Pancreas (tissue), 10 donors: ENCODE results near the gene IREB2. TPM values are rescaled to one million over a fixed set of nuclear protein-coding genes. Genes with fewer than 3 reads are reported as not detected.

Source experiments
- ATAC-seq, 4 donors: fragments of 200-7000 bp; cut with Tn5 transposase; one replicate each; pipeline versions ENCODE4 v1.8.0 to v1.9.1; 2020; ENCODE audit warnings: mild to moderate bottlenecking in 4 of 4, moderate library complexity in 4 of 4
- DNase-seq, 6 donors: peaks; one replicate each; pipeline ENCODE4 v3.0.0-alpha.2; 2020
- FAIRE-seq: peaks from 2 replicates; lab custom pipeline; 2012; peaks lifted over from hg19 to GRCh38; lab: Jason Lieb, UNC
- H3K27ac ChIP-seq, 4 donors: fragments of 200-600 bp; sonication (generic); 1 replicate in 3 of 4; 2 replicates in 1 of 4; pipeline versions ENCODE4 v1.5.0 to v1.8.0; 2020
- H3K27me3 ChIP-seq, 4 donors: fragments of 200-600 bp; one replicate each; pipeline ENCODE4 v1.8.0; 2021
- H3K36me3 ChIP-seq, 3 donors: fragments of 200-600 bp; sonication (generic) in 1 of 3; one replicate each; pipeline versions ENCODE4 v1.5.0 to v1.8.0; 2020 to 2021
- H3K4me1 ChIP-seq, 3 donors: fragments of 200-600 bp; one replicate each; pipeline ENCODE4 v1.8.0; 2021
- H3K4me3 ChIP-seq, 4 donors: fragments of 200-600 bp; sonication (generic) in 2 of 4; one replicate each; pipeline versions ENCODE4 v1.5.0 to v1.8.0; 2020 to 2021
- H3K9me3 ChIP-seq, 4 donors: fragments of 200-600 bp; one replicate each; pipeline ENCODE4 v1.8.0; 2021
- WGBS, 2 donors: extraction: QIAGEN DNeasy Blood & Tissue Kit; methylation state at CpG; one replicate each; pipeline ENCODE4 v1.1.7; 2013; 5-methylcytosine and 5-hydroxymethylcytosine counted together
- intact Hi-C, 3 donors: fragments of 100-400 bp; cut with DNase I; formaldehyde crosslinking; loops; one replicate each; pipeline versions ENCODE4 v1.11.1 to v1.14.2; 2022
- polyA plus RNA-seq, 2 donors: library from polyadenylated mRNA; stranded (reverse); fragments of 200-250 nt; gene quantifications; one replicate each; pipeline ENCODE4 v1.2.3, GENCODE V29; 2013
- total RNA-seq, 6 donors: library from RNA; stranded (reverse); fragmentation: NEBNext Ultra II Directional in 4 of 6; extraction: Animal tissue kit (Norgen Biotek cat#: 25700) in 4 of 6; gene quantifications; one replicate each; pipeline versions ENCODE4 v1.2.1 to v1.2.4, GENCODE V29; 2021 to 2023
- TF ChIP-seq, protein P1 (sequence below), 4 donors: fragments of 200-600 bp; sonication (generic) in 3 of 4; IDR thresholded peaks; one replicate each; pipeline versions ENCODE4 v1.5.0 to v1.8.0; 2021; ENCODE audit warnings: antibody characterized with exemption in 4 of 4
- donor health status: healthy with polysubstance abuse.
- donor health status: DM: no; HTN: no; CAD: no; lungs with moderate emphysema.
- donor health status: DM: no; HTN: no; CAD: no.
- donor health status: control.
- donor health status: control.
- donor health status: Bipolar disorder and iron deficiency.
- donor health status: DM: yes; HTN: yes; CAD: no.
- donor health status: DM: no; HTN: no; CAD: no.
- donor health status: DM: no; HTN: no; CAD: no.
- donor health status: DM: yes; HTN: yes; CAD: no.

The IREB2 gene
- total RNA-seq: 10 to 100 TPM; 18.2 to 34.0 (median 22.3) TPM
- polyA plus RNA-seq: 1 to 10 TPM; 5.7 to 7.8 TPM

DNA sequence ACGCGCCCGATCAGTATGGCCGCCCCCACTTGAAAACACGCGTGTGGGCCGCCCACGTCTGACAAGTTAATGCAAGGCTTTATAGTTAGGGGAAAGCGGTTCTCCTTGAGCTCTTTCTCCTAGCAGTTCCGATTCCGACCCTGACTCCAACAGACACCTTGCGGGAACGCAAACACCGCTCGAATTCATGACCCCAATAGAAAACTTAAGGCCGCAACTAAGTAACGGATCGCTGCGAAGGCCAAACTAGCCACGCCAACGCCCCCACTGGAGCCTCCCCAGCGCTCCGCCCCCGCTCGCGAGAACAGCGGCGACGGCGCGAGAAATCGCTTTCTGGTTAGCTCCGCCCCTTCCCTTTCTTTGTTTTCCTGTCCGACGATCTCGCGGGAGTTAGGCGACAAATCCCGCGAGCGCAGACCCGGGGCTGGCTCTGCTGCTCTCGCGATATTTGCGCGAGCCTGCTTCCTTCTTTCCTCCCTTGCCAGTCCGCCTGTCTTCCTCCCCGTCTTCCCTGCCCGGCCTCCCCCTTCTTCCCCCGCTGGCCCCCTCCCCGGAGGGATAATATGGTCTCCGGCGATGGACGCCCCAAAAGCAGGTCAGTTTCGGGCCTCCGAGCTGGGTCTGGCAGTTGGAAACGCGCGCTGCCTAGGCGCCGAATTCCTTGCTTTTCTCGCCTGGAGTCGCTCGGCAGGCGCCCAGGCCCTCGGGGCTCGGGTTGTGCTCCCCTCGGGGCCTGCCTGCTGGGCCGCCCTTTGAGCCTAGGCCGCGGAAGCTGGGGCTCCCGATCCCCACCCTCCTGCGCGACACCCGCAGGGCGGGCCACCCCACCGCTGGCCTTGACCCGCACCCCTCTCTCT, at the start of gene IREB2:
TSS of gene IREB2 (plus strand) at position 455 of the 857 bp plus-strand sequence. CDS start at position 577, 122 bp downstream.
- peak within 1 kb of the TSS; percentile 78 to 98 (median 96) for H3K4me3 ChIP-seq
- intact Hi-C loops: no loop called here
- DNase-seq (peak; percentile 96 to 99 (median 97)), FAIRE-seq (peak; percentile 61), ATAC-seq (peak; percentile 94 to 98 (median 96))
- peaks cover 0 to 3% (median 0%) of the 10 kb centered on the region in 3 donors for H3K36me3 ChIP-seq
- peak within 1 kb of the TSS; percentile 65 to 88 (median 76) for H3K27ac ChIP-seq
- TF ChIP-seq, protein P1, sequence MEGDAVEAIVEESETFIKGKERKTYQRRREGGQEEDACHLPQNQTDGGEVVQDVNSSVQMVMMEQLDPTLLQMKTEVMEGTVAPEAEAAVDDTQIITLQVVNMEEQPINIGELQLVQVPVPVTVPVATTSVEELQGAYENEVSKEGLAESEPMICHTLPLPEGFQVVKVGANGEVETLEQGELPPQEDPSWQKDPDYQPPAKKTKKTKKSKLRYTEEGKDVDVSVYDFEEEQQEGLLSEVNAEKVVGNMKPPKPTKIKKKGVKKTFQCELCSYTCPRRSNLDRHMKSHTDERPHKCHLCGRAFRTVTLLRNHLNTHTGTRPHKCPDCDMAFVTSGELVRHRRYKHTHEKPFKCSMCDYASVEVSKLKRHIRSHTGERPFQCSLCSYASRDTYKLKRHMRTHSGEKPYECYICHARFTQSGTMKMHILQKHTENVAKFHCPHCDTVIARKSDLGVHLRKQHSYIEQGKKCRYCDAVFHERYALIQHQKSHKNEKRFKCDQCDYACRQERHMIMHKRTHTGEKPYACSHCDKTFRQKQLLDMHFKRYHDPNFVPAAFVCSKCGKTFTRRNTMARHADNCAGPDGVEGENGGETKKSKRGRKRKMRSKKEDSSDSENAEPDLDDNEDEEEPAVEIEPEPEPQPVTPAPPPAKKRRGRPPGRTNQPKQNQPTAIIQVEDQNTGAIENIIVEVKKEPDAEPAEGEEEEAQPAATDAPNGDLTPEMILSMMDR (IDR thresholded peaks at IDR 0.05): no peak
- H3K27me3 ChIP-seq: no peaks in the 10 kb centered on the region
- peaks cover 18 to 35% (median 32%) of the 10 kb centered on the region in 3 donors for H3K4me1 ChIP-seq
- H3K9me3 ChIP-seq: no peaks in the 10 kb centered on the region
- WGBS, 2 donors: 1% methylated on average over 72 to 78 of the region's 78 CpGs

- ATAC-seq (no peak), DNase-seq (no peak), FAIRE-seq (no peak)
- TF ChIP-seq, protein P1 (IDR thresholded peaks at IDR 0.05): no peak
- Histone ChIP-seq H3K9me3 (no peaks in the 10 kb centered on the region), H3K4me3 (no peak overlapping the region), H3K4me1 (no peaks in the 10 kb centered on the region), H3K36me3 (no peaks in the 10 kb centered on the region), H3K27me3 (no peaks in the 10 kb centered on the region), H3K27ac (no peak overlapping the region)
- 63 to 71% methylated on average over 12 of the region's 12 CpGs for WGBS, 2 donors
- intact Hi-C loops: no loop called here
Measured at GRCh38 chr15:78388865-78389264, 49.2 kb upstream of the IREB2 start.

- no peak for DNase-seq
- Histone ChIP-seq H3K4me3 (no peak overlapping the region), H3K27ac (no peak overlapping the region), H3K27me3 (no peaks in the 10 kb centered on the region), H3K36me3 (no peaks in the 10 kb centered on the region), H3K4me1 (no peaks in the 10 kb centered on the region), H3K9me3 (no peaks in the 10 kb centered on the region)
- TF ChIP-seq, protein P1 (IDR thresholded peaks at IDR 0.05): no peak
- FAIRE-seq: no peak
- intact Hi-C loops: no loop called here
- no peak for ATAC-seq
- WGBS, 2 donors: 50 to 52% methylated on average over 7 of the region's 7 CpGs
Measured at GRCh38 chr15:78389322-78389721, 48.7 kb upstream of the IREB2 start.

DNA sequence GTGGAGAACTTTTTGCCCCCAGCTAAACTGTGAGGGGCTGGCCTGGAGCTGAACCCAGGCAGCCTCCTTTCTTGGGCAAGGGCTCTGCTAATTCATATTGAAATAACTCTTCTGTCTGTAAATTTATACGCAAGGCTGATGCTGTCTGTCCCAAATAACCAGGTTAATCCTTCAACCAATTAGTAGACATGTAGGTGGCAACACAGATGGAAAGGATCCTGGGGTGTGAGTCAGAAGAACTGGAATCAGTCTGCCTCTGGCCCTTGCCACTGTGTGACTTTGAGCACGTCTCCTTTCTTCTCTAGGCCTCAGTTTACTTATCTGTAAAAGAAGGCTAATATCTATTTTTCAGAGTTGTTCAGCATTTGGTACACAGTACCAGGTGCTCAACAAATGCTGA, 48.3 kb upstream of the IREB2 start:
- TF ChIP-seq, protein P1 (IDR thresholded peaks at IDR 0.05): no peak
- H3K36me3 ChIP-seq: no peaks in the 10 kb centered on the region
- no peaks in the 10 kb centered on the region for H3K27me3 ChIP-seq
- WGBS, 2 donors: 79 to 89% methylated on average over 2 of the region's 2 CpGs
- ATAC-seq: no peak
- H3K4me3 ChIP-seq: no peak overlapping the region
- no peak for DNase-seq
- no peak overlapping the region for H3K27ac ChIP-seq
- FAIRE-seq: no peak
- H3K9me3 ChIP-seq: no peaks in the 10 kb centered on the region
- intact Hi-C loops: no loop called here
- H3K4me1 ChIP-seq: no peaks in the 10 kb centered on the region

- WGBS, 2 donors: 66 to 75% methylated on average over 1 of the region's 1 CpG
- FAIRE-seq: no peak
Measured at GRCh38 chr15:78390242-78390641, 47.8 kb upstream of the IREB2 start.

More at GRCh38 chr15:78390242-78390641, 47.8 kb upstream of the IREB2 start:
- H3K27me3 ChIP-seq: no peaks in the 10 kb centered on the region
- no peaks in the 10 kb centered on the region for H3K4me1 ChIP-seq
- intact Hi-C loops: no loop called here
- H3K36me3 ChIP-seq: no peaks in the 10 kb centered on the region
- no peak for DNase-seq
- no peaks in the 10 kb centered on the region for H3K9me3 ChIP-seq
- H3K27ac ChIP-seq: no peak overlapping the region
- TF ChIP-seq, protein P1 (IDR thresholded peaks at IDR 0.05): no peak
- H3K4me3 ChIP-seq: no peak overlapping the region
- no peak for ATAC-seq
